ENCODE data around the gene STK32B.

The STK32B gene

DNA sequence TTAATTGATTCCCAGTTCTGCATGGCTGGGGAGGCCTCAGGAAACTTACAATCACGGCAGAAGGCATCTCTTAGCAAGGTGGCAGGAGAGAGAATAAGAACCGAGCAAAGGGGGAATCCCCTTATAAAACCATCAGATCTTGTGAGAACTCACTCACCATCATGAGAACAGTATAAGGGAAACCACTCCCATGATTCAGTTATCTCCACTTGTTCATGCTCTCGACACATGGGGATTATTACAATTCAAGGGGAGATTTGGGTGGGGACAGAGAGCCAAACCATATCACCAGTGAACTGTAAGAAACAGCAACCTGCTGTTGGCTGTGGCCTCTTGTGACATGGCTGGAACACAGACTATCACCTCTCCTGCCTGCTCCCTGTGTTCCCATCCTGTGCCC, 24.9 kb upstream of the STK32B start:
- no peaks in the 10 kb centered on the region for H3K36me3 Mint-ChIP-seq (ENCODE audit: low read depth)
- TF ChIP-seq, protein P1, sequence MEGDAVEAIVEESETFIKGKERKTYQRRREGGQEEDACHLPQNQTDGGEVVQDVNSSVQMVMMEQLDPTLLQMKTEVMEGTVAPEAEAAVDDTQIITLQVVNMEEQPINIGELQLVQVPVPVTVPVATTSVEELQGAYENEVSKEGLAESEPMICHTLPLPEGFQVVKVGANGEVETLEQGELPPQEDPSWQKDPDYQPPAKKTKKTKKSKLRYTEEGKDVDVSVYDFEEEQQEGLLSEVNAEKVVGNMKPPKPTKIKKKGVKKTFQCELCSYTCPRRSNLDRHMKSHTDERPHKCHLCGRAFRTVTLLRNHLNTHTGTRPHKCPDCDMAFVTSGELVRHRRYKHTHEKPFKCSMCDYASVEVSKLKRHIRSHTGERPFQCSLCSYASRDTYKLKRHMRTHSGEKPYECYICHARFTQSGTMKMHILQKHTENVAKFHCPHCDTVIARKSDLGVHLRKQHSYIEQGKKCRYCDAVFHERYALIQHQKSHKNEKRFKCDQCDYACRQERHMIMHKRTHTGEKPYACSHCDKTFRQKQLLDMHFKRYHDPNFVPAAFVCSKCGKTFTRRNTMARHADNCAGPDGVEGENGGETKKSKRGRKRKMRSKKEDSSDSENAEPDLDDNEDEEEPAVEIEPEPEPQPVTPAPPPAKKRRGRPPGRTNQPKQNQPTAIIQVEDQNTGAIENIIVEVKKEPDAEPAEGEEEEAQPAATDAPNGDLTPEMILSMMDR (IDR thresholded peaks at IDR 0.05): no peak
- peaks cover 37% of the 10 kb centered on the region for H3K27me3 Mint-ChIP-seq (ENCODE audit: low read depth, poor library complexity)
- peaks cover 12% of the 10 kb centered on the region for H3K9me3 Mint-ChIP-seq
- H3K27ac Mint-ChIP-seq: no peak overlapping the region
- H3K4me3 Mint-ChIP-seq: no peak overlapping the region
- no peak for DNase-seq
- H3K4me1 Mint-ChIP-seq: no peaks in the 10 kb centered on the region

DNA sequence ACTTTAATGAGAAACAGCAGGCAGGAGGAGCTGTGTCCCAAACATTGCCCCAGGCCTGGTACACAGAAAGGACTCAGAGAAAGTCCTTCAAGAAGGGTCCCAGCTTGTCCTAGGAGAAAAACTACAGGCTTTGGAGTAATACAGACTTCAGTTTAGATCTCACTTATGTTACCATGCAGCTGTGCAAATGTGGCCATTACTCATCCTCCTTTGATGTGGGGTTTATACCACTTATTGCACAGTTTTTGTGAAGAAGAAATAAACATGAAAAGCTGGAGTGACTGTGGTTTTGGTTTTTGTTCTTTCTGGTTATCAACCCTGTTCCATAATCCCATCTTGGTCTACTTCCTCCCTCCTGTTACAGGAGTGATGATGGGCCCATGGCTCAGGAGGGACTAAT, 23.9 kb upstream of the STK32B start:
- no peak for DNase-seq
- H3K9me3 Mint-ChIP-seq: peaks cover 12% of the 10 kb centered on the region
- peaks cover 34% of the 10 kb centered on the region for H3K27me3 Mint-ChIP-seq (ENCODE audit: low read depth, poor library complexity)
- H3K4me1 Mint-ChIP-seq: no peaks in the 10 kb centered on the region
- no peak overlapping the region for H3K4me3 Mint-ChIP-seq
- no peak overlapping the region for H3K27ac Mint-ChIP-seq
- no peaks in the 10 kb centered on the region for H3K36me3 Mint-ChIP-seq (ENCODE audit: low read depth)
- TF ChIP-seq, protein P1 (IDR thresholded peaks at IDR 0.05): no peak

DNA sequence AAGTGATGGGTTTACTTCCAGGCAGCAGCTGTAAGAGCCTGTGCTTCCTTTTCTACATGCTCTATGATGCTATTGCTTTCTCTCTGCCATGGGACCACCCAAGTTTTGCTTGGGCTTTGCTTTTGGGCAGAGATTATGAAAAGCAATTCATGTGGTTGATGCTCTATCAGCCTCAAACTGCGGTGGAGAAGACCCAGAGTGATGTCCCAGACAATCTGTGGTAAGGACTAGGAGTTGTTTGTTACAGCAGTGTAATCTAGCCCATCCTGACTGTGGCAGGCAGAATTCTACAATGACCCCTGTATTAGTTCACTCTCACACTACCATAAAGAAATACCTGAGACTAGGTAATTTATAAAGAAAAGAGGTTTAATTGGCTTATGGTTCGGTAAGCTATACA, 22.8 kb upstream of the STK32B start:
- peaks cover 4% of the 10 kb centered on the region for H3K9me3 Mint-ChIP-seq
- H3K27me3 Mint-ChIP-seq (ENCODE audit: low read depth, poor library complexity): peaks cover 30% of the 10 kb centered on the region
- no peak overlapping the region for H3K27ac Mint-ChIP-seq
- H3K4me1 Mint-ChIP-seq: peaks cover 11% of the 10 kb centered on the region
- DNase-seq: no peak
- H3K36me3 Mint-ChIP-seq (ENCODE audit: low read depth): no peaks in the 10 kb centered on the region
- no peak overlapping the region for H3K4me3 Mint-ChIP-seq
- TF ChIP-seq, protein P1 (IDR thresholded peaks at IDR 0.05): no peak

DNA sequence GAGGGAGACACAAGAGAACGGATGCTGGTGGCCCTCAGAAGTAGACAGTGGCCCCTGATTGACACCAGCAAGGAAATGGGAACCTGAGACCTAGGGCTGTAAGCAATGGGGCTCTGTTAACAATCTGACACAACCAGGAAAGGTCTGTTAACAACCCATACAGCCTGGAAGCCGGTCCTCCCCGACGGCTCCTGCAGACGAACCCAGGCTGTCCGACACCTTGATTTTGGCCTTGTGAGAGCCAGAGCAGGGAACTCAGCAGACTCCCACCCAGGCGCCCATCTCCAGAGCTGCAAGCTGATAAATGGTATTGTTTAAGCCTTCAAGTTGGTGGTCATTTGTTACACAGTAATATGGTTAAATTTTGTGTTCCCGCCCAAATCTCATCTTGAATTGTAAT, 21.8 kb upstream of the STK32B start:
- Mint-ChIP-seq H3K4me1 (peaks cover 21% of the 10 kb centered on the region), H3K27me3 (ENCODE audit: low read depth, poor library complexity) (peaks cover 28% of the 10 kb centered on the region), H3K27ac (no peak overlapping the region), H3K4me3 (no peak overlapping the region), H3K36me3 (ENCODE audit: low read depth) (no peaks in the 10 kb centered on the region), H3K9me3 (no peaks in the 10 kb centered on the region)
- TF ChIP-seq, protein P1 (IDR thresholded peaks at IDR 0.05): no peak
- DNase-seq: no peak

DNA sequence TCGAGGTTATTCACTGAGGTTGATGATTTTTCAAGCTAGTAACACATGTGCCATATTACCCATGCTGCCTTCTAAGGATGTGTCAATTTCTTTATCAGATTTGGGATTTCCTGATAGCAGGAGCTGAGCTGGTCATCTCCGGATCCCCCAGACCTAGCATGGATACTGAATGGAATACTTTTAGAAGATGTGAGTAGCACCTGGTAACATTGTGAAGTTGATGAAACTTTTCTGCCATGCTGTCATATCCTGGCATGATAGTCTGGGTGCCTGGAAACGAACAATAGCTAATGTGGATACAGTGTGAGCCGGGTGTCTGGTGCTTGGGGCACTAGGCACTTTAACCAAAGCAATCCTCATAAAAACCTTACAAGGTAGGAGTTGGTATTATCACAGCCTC, 21.1 kb upstream of the STK32B start:
- H3K36me3 Mint-ChIP-seq (ENCODE audit: low read depth): no peaks in the 10 kb centered on the region
- TF ChIP-seq, protein P1 (IDR thresholded peaks at IDR 0.05): no peak
- no peak overlapping the region for H3K4me3 Mint-ChIP-seq
- H3K27ac Mint-ChIP-seq: no peak overlapping the region
- peaks cover 28% of the 10 kb centered on the region for H3K4me1 Mint-ChIP-seq
- H3K27me3 Mint-ChIP-seq (ENCODE audit: low read depth, poor library complexity): peaks cover 28% of the 10 kb centered on the region
- no peaks in the 10 kb centered on the region for H3K9me3 Mint-ChIP-seq
- DNase-seq: no peak

DNA sequence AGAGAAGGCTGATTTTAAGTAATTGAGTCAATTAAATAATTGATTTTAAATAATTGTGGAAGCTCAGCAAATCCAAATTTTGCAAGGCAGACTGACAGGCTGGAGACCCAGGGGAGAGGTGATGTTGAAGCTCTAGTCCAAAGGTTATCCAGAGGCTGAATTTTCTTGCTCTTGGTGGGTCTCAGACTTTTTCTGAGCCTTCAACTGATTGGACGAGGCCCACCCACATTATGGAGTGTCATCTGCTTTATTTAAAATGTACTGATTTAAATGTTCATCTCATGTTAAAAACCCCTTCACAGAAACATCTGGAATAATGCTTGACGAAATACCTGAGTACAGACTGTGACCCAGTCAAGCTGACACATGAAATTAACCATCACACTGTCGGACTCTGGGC, 20.4 kb upstream of the STK32B start:
- no peak for DNase-seq
- TF ChIP-seq, protein P1 (IDR thresholded peaks at IDR 0.05): no peak
- H3K27me3 Mint-ChIP-seq (ENCODE audit: low read depth, poor library complexity): peaks cover 31% of the 10 kb centered on the region
- H3K27ac Mint-ChIP-seq: no peak overlapping the region
- no peaks in the 10 kb centered on the region for H3K9me3 Mint-ChIP-seq
- no peaks in the 10 kb centered on the region for H3K36me3 Mint-ChIP-seq (ENCODE audit: low read depth)
- H3K4me1 Mint-ChIP-seq: peaks cover 31% of the 10 kb centered on the region
- H3K4me3 Mint-ChIP-seq: no peak overlapping the region

Measured in nephron progenitor cell (in vitro differentiated cells).